Skeletal muscle tissue (tissue), 4 donors: ENCODE results near the gene TMPRSS11F. TPM values are rescaled to one million over a fixed set of nuclear protein-coding genes. Genes with fewer than 3 reads are reported as not detected.
"Not testable (repeated sequence)": the region's sequence is repeated elsewhere in the genome, so short reads cannot be mapped to it uniquely, and the experiment has no call there.

Source experiments
- H3K27ac ChIP-seq: one replicate; pipeline ENCODE4 v1.7.0; 2013; ENCODE audit warnings: mild to moderate bottlenecking, low read depth, low read length, inconsistent platforms
- H3K27me3 ChIP-seq, 3 donors: one replicate each; pipeline ENCODE4 v1.7.0; 2013; ENCODE audit warnings: low read length in 3 of 3; ENCODE audit not compliant: control insufficient read depth in 3 of 3, insufficient read depth in 3 of 3
- H3K36me3 ChIP-seq, 3 donors: one replicate each; pipeline ENCODE4 v1.7.0; 2013; ENCODE audit warnings: low read length in 3 of 3; ENCODE audit not compliant: control insufficient read depth in 3 of 3, insufficient read depth in 3 of 3
- H3K4me1 ChIP-seq, 3 donors: one replicate each; pipeline ENCODE4 v1.7.0; 2013; ENCODE audit warnings: low read length in 3 of 3, mild to moderate bottlenecking in 3 of 3; ENCODE audit not compliant: control insufficient read depth in 3 of 3, insufficient read depth in 3 of 3
- H3K4me3 ChIP-seq, 3 donors: one replicate each; pipeline ENCODE4 v1.7.0; 2013; ENCODE audit warnings: low read length in 3 of 3
- H3K9ac ChIP-seq, 3 donors: one replicate each; pipeline ENCODE4 v1.7.0; 2013; ENCODE audit warnings: low read length in 3 of 3, mild to moderate bottlenecking in 3 of 3, moderate library complexity in 2 of 3, low read depth in 1 of 3
- H3K9me3 ChIP-seq, 3 donors: one replicate each; pipeline ENCODE4 v1.7.0; 2013; ENCODE audit warnings: low read length in 3 of 3; ENCODE audit not compliant: control insufficient read depth in 3 of 3
- total RNA-seq: library from RNA; depleted of rRNA; stranded (reverse); fragments of >200 nt; gene quantifications from one replicate; pipeline ENCODE4 v1.2.3, GENCODE V29; 2014
- donor health status: Osteomylitis.

The TMPRSS11F gene
- not detected for total RNA-seq

DNA sequence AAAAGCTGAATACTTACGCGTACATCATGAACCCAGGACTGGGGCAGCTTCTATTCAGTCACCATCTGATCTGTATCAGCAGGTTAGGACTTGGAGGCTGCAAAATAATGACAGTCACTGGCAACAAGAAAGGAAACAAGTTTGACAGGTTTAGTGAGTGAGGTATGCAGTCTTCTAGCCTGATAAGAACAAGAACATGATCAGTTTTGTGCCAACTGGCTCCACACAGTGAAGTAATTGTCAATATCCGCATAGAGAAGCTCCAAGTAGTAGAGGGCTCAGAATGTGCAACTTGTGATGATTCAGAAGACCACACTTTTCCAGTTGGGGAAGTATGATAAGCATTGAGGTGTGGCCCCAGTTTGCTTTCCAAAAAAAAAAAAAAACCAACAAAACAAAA lies at the start of gene TMPRSS11F:
TSS of gene TMPRSS11F (minus strand) at position 77 of the 400 bp plus-strand sequence. CDS start at position 28, 49 bp downstream.
- Histone ChIP-seq H3K27me3 (no peaks in the 10 kb centered on the region), H3K9me3 (no peaks in the 10 kb centered on the region), H3K4me3 (no peak within 1 kb of the TSS), H3K9ac (no peak within 1 kb of the TSS), H3K27ac (no peak within 1 kb of the TSS), H3K4me1 (no peaks in the 10 kb centered on the region), H3K36me3 (no peaks in the 10 kb centered on the region)

DNA sequence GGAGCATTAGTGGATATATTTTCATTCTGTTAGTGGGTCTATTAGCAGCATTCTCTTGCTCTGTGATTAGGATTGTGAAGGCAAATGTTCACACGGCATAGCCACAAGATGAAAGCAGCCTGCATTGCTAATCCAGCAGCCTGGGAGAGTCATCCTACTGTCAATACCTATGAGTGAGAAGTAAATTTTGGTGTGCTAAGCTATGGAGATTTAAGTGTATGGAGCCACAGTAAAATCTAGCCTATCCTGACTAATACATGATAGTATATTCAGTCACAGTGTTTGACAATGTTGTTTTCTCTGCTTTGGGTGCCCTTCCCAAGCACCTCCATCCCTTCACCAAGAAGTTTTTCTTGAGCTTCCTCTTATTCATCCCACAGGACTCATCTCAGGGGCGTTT lies 47.2 kb upstream of the TMPRSS11F start:
- no peaks in the 10 kb centered on the region for H3K36me3 ChIP-seq
- no peak overlapping the region for H3K27ac ChIP-seq
- H3K9ac ChIP-seq, result no peak overlapping the region
- peaks cover 0 to 2% (median 0%) of the 10 kb centered on the region in 3 donors for H3K4me1 ChIP-seq
- no peaks in the 10 kb centered on the region for H3K27me3 ChIP-seq
- H3K4me3 ChIP-seq, result no peak overlapping the region
- H3K9me3 ChIP-seq, result no peaks in the 10 kb centered on the region

DNA sequence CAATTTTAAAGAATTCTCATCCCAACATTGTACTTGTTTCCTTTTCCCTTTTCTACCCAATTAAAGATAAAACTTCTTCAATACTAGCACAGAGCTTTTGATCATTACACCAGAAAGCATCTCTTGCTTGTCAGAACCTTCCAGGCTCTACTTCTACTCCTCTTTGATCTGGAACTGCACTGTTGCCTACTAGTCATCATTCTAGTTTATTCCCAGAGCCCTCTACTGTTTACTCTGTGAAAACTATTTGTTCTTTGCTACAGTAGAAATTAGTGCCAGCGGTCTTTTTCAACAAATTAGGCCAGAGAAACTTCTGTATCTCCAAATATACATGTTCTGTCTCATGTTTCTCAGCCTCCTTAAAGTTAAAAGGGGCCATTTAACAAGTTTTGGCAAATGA lies 46.8 kb upstream of the TMPRSS11F start:
- H3K27me3 ChIP-seq, result no peaks in the 10 kb centered on the region
- H3K9me3 ChIP-seq, result no peaks in the 10 kb centered on the region
- H3K4me1 ChIP-seq, result peaks cover 0 to 2% (median 0%) of the 10 kb centered on the region in 3 donors
- no peak overlapping the region for H3K9ac ChIP-seq
- H3K4me3 ChIP-seq, result no peak overlapping the region
- H3K27ac ChIP-seq, result no peak overlapping the region
- no peaks in the 10 kb centered on the region for H3K36me3 ChIP-seq

DNA sequence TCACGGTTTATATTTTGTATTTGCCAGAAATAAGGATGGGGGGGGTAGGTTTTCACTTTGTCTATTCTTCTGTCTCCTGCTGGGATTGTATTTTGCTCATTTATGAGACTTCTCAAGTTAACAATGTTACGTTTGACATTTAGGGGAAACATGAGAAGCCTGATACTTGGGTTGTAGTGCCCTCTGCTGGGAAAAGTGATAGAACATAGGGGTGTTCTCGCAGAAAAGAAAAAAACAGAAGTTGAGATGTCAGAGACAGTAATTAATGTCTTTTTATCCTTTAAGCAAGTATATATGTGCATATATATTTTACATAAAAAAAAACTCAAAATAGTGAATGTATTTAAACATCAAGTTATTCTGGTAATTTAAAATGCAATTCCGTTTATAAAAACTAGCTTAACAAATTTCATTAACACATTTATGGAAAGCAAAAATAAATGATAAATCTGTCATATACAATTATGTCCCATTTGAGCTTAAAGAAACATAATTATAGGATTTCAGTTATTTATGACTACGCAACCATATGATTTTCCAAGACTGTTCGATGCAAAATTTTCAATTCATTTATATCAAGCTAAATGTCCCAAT lies 46.0 kb upstream of the TMPRSS11F start:
- Histone ChIP-seq H3K27ac (no peak overlapping the region), H3K27me3 (no peaks in the 10 kb centered on the region), H3K36me3 (no peaks in the 10 kb centered on the region), H3K4me1 (peaks cover 0 to 2% (median 0%) of the 10 kb centered on the region in 3 donors), H3K9me3 (no peaks in the 10 kb centered on the region), H3K9ac (no peak overlapping the region), H3K4me3 (no peak overlapping the region)

DNA sequence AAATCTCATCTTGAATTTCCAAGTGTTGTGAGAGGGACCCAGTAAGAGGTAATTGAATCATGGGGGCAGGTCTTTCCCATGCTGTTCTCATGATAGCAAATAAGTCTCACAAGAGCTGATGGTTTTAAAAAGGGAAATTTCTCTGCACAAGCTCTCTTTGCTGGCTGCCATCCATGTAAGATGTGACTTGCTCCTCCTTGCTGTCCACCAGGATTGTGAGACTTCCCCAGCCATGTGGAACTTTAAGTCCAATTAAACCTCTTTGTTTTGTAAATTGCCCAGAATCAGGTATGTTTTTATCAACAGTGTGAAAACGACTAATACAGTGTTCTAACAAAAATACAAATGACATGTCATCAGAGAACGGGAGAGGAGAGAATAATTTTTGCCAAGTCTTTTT lies 44.7 kb upstream of the TMPRSS11F start:
- H3K4me3 ChIP-seq, H3K9me3 ChIP-seq, H3K27ac ChIP-seq, H3K27me3 ChIP-seq, H3K36me3 ChIP-seq, H3K4me1 ChIP-seq, H3K9ac ChIP-seq: not testable (repeated sequence)

DNA sequence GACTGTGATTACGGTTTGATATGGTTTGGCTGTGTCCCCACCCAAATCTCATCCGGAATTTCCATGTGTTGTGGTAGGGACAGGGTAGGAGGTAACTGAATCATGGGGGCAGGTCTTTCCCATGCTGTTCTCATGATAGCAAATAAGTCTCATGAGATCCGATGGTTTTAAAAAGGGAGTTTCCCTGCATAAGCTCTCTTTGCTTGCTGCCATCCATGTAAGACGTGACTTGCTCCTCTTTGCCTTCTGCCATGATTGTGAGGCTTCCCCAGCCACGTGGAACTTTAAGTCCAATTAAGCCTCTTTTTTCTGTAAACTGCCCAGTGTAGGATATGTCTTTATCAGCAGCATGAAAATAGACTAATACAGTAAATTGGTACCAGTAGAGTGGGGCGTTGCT lies 42.5 kb upstream of the TMPRSS11F start:
- not testable (repeated sequence) for H3K4me1 ChIP-seq, H3K27me3 ChIP-seq, H3K9ac ChIP-seq, H3K4me3 ChIP-seq, H3K9me3 ChIP-seq, H3K36me3 ChIP-seq, H3K27ac ChIP-seq

DNA sequence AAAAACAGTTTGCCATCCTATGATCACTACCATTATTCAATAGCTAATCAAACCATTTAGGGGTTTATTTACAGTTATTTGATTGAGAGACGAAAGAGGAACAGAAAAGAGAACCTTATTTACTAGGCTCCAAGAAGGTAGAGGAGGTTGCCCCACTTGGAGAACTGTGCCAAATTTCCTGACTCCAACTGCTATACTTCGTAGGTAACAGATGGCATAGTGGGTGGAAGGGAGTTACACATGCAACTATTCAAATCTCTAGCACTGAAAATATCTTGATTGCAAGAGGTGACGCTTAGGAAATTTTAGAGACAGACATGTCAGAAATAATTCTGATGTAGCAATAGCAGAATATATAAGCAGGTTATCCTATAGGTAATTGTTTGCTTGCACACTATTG lies 38.0 kb upstream of the TMPRSS11F start:
- no peak overlapping the region for H3K4me3 ChIP-seq
- no peaks in the 10 kb centered on the region for H3K9me3 ChIP-seq
- no peaks in the 10 kb centered on the region for H3K27me3 ChIP-seq
- H3K36me3 ChIP-seq, result no peaks in the 10 kb centered on the region
- no peak overlapping the region for H3K9ac ChIP-seq
- H3K4me1 ChIP-seq, result no peaks in the 10 kb centered on the region
- no peak overlapping the region for H3K27ac ChIP-seq

DNA sequence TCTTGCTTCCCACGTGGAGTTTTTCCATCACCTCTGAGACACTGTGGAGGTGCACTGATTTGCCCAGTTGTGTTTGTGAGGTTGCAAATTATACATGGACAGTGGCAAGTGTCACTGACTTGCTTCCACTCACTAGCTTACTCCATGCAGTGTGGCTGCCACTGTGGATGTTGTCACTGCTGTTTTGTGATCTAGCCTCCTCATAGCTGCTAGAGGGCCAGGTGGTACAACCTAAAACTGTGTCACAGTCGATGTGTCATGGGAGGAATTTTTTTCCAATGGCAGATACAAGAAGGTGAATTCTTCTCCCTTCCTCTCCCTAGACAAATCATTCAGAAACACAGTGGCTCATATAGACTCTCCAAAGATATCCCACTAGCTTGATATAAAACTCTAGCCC lies 37.5 kb upstream of the TMPRSS11F start:
- Histone ChIP-seq H3K36me3 (no peaks in the 10 kb centered on the region), H3K27ac (no peak overlapping the region), H3K9me3 (no peaks in the 10 kb centered on the region), H3K9ac (no peak overlapping the region), H3K27me3 (no peaks in the 10 kb centered on the region), H3K4me1 (no peaks in the 10 kb centered on the region), H3K4me3 (no peak overlapping the region)

DNA sequence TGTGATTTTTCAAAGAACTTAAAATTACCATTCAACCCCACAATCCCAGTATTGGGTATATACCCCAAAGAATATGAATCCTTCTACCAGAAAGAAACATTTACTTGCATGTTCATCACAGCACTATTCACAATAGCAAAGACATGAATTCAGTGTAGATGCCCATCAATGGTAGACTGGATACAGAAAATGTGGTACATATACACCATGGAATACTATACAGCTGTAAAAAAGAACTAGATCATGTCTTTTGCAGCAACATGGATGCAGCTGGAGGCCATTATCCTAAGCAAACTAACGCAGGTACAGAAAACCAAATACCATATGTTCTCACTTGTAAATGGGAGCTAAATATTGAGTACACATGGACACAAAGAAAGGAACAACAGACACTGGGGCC lies 34.1 kb upstream of the TMPRSS11F start:
- Histone ChIP-seq H3K27ac (no peak overlapping the region), H3K4me1 (no peaks in the 10 kb centered on the region), H3K27me3 (peaks cover 0 to 3% (median 0%) of the 10 kb centered on the region in 3 donors), H3K9me3 (no peaks in the 10 kb centered on the region), H3K36me3 (no peaks in the 10 kb centered on the region), H3K9ac (no peak overlapping the region), H3K4me3 (no peak overlapping the region)

DNA sequence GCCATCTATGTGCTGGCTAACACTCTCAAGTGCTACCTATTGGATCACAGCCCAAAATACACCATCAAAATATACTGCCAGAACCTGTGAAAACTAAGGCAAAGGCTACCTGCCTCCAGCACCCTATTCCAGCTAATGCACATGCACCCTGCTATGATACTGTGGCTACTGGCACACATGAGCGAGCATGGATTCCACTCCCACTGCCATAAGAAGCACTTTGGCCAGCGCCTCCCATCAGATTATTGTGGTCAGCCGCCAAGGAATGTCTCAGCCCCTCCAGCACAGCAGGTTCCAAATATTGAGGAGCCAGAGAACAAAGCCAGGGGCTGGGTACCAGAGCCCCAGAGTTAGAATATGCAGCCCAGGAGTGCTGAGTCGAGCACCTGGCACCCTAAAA lies 32.5 kb upstream of the TMPRSS11F start:
- Histone ChIP-seq H3K4me1 (no peaks in the 10 kb centered on the region), H3K27me3 (peaks cover 0 to 3% (median 0%) of the 10 kb centered on the region in 3 donors), H3K27ac (no peak overlapping the region), H3K9me3 (no peaks in the 10 kb centered on the region), H3K4me3 (no peak overlapping the region), H3K36me3 (no peaks in the 10 kb centered on the region), H3K9ac (no peak overlapping the region)

DNA sequence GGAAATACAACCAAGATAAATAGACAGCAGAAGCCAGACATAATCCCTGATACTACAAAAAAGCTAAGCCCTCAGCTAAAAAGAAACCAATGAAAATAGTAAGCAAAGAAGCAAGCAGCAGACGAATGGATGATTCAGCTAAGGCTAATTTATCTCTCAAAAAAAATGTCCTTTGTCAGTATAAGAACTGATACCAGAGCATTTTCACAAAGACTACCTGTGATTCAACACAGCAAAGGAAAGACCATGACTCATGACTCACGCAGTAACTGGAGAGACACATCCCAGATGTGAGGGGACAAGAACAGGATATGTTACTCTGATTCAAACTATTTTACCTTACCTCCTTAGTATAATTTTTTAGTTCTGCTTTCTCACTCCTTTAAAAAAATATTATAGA lies 22.7 kb upstream of the TMPRSS11F start:
- no peaks in the 10 kb centered on the region for H3K36me3 ChIP-seq
- no peaks in the 10 kb centered on the region for H3K9me3 ChIP-seq
- H3K27me3 ChIP-seq, result no peaks in the 10 kb centered on the region
- H3K9ac ChIP-seq, result no peak overlapping the region
- H3K27ac ChIP-seq, result no peak overlapping the region
- H3K4me3 ChIP-seq, result no peak overlapping the region
- no peaks in the 10 kb centered on the region for H3K4me1 ChIP-seq
